HG02938 (cell line): Measurements from ENCODE around the gene GOSR2.

Experiments used
- ATAC-seq: cut with Tn5 transposase; IDR thresholded peaks from one replicate; pipeline ENCODE4 v1.9.1; 2021; ENCODE audit warnings: mild to moderate bottlenecking, moderate library complexity; ENCODE audit not compliant: unreplicated experiment

GOSR2 gene

DNA sequence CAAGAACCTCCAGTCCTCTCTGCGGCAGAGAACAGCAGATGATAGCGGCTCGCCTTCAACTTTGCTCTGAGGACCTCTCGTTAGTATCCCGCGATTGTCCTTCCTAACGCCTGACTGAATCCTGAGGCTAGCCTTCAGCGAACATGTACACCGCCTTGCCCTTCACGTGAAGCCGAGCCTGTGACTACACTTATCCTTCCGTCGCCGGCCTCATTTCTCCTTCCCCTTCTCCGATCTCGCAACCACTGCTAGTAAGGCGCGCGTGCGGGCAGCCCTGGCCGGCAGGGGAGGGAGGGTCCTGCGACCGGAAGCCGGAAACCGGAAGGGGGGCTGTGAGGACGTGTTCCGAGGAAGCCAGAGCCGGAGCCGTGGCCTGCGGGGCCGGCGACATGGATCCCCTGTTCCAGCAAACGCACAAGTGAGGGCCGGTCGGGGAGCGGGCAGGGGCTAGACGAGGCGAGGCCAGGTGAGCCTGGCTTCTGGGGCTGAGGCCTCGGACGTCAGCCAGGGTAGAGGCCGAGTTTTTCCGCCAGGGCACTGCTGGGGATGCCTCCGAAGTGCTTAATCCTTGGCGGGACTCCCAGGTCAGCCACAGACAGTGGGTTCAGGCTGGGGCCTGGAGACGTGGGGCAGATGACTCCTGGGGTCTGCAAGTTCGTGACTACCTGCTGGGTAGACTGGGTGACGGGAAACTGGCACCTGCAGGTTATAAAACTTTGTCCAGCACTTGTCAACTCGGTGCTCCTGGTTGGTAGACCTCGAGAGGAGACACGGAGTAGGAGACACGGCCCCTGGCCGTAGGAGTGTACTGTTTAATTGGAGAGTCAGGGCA is at the start of gene GOSR2:
Gene GOSR2 (plus strand): TSS at position 357 of the 832 bp plus-strand sequence. CDS start 33 bp downstream, at position 390.
- ATAC-seq = peak; percentile 80

DNA sequence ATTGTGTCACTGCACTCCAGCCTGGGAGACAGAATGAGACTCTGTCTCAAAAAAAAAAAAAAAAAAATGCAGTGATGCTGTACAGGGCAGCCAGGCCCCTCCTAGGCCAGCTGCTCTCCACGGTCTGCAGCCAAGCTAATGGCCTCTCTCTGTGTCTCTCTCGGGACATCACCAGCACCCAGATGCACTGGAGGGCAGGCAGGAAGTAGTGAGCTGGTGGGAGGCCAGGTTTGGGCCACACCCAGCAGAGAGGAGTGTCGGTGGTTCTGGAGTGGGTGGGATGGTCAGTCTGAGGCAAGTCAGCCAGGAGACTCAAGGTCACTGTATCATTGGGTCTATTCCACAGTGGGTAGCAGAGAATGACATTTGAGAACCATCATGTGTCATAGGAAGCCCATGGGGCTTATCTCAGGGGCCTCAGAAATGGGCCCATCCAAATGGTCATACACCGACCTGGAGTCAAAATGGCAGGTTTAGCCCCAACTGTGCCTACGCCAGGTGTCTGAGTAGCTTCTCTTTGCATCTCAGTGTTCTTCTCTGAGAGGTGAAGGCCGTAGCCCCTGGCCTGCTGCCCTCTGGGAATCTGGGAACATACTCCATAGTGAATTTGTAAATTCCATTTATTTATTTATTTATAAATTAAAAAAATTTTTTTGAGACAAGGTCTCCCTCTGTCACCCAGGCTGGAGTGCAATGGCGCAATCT is 48.9 kb upstream of the GOSR2 start:
- no peak for ATAC-seq

DNA sequence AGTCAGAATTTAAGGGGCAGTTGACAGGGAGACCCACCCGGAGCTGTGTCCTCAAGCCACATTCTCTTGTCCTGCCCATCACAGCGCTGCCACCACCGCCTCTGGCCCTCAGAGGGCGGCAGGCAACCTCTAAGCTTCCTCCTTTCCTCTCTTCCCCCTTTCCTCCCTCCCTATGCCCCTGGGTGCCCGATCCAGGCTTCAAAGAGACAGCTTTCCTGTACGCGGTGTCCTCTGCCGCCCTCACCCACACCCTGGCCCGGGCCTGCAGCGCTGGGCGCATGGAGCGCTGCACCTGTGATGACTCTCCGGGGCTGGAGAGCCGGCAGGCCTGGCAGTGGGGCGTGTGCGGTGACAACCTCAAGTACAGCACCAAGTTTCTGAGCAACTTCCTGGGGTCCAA is 48.1 kb upstream of the GOSR2 start:
- ATAC-seq = no peak

DNA sequence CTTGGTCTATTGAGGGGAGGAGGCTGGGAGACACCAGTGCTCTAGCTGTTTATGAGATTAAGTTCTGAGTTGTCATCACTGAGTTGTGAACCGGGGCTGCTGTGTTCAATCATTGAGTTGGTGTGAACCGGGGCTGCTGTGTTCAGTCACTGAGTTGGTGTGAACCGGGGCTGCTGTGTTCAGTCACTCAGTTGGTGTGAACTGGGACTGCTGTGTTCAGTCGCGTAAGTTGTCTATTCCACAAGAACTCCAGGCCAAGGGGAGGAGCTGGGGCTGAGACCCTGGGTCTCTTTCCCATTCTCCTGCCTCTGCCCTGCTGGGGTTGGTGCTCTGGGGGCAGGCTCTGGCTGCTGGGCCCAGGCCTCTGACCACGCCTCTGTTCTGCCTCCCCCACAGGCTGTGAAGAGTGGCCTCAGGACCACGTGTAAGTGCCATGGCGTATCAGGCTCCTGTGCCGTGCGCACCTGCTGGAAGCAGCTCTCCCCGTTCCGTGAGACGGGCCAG is 47.1 kb upstream of the GOSR2 start:
- ATAC-seq = no peak

DNA sequence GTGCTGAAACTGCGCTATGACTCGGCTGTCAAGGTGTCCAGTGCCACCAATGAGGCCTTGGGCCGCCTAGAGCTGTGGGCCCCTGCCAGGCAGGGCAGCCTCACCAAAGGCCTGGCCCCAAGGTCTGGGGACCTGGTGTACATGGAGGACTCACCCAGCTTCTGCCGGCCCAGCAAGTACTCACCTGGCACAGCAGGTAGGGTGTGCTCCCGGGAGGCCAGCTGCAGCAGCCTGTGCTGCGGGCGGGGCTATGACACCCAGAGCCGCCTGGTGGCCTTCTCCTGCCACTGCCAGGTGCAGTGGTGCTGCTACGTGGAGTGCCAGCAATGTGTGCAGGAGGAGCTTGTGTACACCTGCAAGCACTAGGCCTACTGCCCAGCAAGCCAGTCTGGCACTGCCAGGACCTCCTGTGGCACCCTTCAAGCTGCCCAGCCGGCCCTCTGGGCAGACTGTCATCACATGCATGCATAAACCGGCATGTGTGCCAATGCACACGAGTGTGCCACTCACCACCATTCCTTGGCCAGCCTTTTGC is 46.5 kb upstream of the GOSR2 start:
- no peak for ATAC-seq

DNA sequence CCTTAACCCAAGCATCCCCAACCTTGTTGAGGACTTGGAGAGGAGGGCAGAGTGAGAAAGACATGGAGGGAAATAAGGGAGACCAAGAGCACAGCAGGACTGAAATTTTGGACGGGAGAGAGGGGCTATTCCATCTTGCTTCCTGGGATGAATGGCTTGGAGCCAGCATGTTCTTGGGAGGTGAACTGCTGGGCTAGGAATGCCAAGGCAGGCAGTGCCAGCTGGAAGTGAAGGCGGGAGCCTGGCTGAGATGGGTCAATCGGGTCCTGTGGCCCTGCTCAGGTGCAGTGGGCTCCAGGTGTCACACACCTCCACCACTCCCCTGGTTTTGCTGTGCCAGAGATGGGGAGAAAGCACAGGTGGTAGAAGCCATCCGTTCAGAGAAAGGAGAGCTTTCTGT is 46.0 kb upstream of the GOSR2 start:
- no peak for ATAC-seq

DNA sequence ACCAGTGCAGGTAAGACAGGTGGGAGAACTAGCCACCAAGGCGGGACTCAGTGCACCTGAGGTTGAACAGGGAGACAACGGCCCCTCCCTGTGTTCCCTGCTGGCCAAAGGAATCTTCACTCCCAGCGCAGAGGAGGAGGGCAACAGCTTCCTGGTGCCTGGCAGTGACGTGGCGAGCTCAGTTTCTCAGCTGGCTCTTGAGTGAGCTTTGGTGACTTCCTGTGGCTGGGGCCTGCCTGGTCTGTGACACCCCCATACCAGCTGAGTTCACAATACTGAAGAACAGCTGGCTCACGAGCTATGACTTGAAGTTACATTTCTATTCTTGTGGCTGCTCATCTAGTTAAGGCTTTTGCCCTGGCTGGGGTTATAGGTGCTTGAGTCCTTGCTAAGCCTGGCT is 45.5 kb upstream of the GOSR2 start:
- ATAC-seq = no peak

DNA sequence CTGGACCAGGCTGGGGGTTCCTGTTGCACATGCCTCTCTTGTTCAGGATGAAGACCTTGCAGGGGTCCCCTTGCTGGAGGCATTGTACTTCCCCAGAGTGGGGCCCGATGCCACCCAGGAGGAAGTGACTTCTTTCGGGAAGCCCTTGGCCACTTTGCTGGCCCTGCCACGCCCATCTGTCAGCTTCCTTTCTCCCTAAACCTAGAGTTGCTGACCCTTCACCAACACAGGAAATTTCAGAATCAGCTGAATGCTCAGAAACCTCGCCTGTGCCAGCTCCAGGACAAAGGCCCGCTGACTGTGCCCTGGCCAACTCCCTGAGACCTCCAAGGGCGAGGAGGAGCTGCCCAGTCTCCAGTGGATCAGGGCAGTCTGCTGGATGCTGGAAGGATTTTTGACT is 44.9 kb upstream of the GOSR2 start:
- no peak for ATAC-seq

DNA sequence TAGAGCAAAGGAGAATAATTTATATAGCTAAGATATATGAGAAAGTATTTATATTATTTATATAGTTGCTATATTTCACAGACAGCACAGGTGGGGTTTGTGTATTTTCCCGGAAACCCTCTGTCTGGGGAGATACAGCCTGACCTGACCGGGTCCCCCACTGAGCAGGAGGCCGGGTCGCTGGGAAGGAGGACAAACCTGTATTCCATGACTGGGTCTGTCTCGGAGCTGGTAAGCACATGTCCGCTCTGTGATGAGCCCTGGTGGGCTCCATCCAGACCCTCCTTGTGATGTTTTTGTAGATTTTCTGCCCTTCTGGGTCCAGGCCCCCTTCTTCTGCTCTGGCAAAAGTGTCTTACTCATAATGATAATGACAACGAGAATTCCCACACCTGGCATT is 43.9 kb upstream of the GOSR2 start:
- no peak for ATAC-seq

DNA sequence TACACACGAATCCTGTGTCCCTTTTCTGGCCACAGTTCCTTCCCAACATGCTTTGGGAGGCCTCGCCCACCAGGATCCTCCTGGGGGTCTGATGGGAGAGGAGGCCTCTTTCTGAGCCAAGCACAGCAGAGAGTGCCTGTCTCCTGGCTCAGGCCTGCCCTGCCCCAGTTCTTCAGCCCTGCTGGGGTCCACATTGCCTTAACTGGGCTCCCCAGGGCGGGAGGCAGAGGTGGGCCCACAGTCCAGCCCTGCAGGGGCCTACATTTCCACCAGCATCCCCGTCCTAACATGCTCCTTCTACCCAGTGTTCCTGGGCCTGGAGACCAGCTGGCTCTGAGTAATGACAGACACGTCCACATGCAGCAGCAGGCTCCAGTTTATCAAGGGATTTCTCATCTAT is 41.9 kb upstream of the GOSR2 start:
- ATAC-seq = no peak

DNA sequence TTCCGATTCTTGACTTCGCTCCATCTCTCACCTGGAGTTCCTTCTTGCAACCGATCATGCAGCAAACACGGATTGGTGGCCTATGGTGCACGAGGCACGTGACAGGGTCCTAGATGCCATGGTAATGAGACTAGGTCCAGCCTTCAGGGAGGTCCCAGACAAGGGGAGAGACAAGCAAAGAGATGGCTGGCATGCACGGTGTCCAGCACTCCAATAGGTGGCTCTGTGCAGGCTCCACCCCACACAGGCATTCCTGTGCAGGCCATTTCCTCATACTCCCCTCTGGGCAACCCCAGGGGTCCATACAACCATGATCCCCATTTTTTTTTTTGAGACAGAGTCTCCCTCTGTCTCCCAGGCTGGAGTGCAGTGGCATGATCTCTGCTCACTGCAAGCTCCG is 40.3 kb upstream of the GOSR2 start:
- no peak for ATAC-seq

DNA sequence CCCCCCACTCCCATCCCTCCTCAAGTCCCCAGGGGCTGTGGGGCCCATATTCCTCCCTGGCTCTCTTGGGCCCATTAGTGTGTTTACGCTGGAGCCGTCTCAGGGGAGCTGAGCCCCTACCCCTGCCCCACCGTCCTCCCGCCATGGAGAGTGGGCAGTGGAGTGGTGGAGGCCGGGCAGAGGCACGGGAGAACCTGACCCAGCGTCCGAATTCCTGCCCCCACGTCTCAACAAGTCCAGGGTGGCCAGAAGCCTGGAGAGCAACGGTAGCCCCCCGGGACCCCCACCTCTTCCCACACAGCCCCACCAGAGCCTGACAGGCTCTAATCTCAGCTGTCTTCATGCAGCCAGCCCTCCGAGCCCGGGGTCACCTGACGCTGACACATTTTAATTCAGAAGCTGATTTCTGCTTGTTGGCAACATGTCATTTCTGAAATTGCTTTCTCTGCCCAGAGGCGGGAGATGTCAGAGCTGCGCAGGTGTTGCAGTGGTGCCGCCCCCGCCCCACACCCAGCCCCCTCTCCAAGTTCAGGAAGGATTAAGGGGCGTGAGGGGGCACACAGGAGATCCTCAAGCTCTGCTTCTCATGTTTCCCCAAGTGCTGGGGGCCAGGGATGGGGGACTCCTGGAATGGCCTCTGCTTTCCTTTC is 39.0 kb upstream of the GOSR2 start:
- ATAC-seq = no peak

DNA sequence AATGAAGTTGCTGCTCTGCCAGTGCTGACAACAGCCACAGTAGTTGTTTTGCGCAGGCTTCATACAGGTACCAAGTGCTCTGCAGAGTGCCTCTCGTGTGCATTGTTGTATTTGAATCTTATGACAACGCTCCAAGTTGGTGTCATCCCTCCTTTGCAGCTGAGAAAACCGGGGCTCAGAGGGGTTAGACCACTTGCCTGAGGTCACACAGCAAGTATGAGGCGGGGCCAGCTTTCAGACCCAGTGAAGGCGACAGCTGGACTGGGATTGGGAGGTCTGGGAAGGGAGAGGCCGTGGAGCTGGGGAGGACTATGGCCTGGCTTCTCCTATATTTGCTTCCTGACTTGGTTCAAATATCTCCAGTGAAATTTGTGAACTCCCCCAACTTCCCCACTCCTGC is 38.4 kb upstream of the GOSR2 start:
- ATAC-seq = no peak

DNA sequence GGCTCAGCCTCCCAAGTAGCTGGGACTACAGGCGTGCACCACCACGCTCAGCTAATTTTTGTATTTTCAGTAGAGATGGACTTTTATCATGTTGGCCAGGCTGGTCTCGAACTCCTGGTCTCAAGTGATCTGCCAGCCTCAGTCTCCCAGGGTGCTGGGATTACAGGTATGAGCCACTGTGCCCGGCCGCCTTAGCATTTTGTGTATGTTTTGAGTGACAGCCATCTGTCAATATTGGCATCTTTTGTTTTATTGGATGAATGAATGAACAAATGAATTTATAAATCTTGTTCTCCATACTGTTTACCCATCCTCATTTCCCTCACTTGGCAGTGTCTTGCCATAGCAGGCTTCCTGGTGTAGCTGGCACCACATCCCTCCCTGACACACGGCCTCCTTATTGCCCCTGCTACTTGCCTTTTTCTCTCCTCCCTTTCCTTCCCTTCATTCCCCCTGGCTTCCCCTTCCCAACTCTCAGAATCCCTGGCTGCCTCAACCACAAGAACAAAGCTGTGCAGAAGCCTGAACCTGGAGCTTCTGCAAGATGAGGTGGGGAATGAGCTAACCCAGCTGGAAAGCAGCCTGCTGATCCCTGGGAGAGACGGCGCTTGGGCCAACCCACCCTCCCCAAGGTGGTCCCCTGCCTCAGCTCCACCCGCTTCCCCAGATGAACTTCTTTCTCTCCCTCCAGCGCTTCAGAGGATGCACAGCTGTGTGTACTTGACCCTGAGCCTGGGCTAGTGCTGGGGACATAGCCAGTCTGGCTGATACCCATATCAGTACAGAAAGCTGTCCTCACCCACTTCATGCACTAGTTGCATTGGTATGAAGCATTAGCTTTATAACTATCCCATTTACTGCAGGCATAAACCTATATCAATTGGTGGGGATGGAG is 37.3 kb upstream of the GOSR2 start:
- no peak for ATAC-seq

DNA sequence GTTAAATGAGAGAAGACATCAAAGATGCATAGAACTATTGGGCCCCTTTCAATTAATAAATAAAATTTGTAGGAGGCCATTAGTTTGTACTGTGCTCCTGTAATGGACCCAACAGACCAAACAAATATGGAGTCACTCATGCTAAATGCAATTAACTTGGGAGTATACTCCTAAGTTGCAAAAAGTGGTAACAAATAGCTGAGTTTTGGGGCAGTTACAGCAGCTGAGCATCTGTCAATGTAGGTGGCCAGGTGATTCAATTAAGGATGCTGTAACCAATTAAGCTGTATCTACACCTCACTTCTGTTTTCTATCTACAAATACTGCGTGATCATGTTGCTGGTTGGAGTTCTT is 36.7 kb upstream of the GOSR2 start:
- no peak for ATAC-seq

DNA sequence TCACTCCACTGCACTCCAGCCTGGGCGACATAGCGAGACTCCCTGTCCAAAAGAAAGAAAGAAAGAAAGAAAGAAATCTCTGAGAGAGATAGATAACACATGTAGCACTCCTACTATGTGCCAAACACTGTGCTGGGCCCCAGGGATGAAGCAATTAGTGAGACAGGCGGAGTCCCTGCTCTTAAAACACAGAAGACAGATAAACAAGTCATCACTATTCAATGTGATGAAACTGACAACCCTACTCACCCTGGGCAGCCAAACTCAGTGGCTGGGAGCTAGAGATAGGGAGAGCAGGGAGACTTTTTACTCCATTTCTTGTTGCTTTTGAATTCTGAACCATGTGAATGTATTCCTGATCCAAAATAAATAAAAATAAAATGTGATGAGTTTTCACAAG is 35.2 kb upstream of the GOSR2 start:
- ATAC-seq = no peak

DNA sequence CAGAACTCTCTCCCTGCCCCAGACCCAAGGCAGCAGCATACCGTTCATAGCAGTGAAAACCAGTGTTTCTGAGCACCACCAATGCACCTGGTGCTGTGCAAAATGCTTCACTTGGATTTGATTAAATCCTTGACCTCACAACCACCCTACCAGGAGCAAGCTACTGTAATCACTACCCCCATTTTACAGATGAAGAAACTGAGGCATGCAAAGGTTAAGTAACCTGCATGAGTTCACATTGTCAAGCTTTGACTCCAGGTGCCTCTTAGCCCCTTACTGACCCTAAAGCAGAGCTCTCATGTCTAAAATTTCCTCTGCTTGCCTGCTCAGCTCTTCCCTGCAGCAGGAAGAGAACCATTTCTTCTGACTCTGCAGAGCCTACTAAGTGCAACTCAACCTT is 34.2 kb upstream of the GOSR2 start:
- ATAC-seq = no peak

DNA sequence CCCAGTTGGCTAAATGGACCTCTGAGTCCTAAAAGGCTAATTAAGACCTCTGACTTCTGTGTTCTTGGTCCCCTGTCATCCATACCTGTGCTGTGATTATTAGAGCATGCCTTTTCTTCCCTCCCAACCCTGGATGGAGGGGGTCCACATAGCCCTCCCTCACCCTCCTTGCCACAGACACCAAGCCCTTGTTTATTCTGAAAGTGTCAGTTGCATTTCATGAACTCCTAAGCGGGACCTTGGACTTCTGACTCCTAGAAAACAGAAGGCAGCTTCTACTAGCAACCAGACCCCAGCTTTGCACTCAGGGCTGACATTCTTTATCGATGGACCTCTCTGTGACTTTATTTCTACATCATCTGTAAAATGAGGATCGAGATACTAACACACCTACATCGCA is 33.4 kb upstream of the GOSR2 start:
- ATAC-seq = no peak

DNA sequence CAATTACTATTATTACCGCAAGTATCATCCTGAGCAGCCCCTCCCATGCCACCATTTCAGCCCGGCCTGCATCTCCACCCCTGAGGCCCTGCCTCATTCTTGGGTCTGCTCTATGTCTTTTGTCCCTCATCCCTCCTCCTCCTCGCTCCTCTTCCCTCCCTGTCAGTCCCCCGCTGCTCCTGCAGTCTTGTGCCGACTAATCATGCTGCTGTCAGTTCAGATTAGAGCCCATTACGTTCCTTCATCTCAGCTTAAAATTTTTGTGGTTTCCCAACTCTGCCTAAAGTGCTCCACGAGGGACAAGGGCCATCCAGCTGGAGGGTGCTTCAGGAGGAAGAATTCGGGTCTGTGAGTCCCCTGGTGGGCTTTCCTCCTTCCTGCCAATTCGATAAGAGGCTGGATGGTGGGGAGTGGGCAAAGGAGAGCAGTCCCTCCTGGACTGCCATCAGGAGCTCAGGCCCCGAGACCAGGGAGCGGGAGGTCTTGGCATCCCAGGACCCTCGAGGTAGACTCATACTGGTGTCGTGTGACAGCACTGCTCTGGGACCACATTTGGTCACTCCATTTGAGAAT is 32.9 kb upstream of the GOSR2 start:
- ATAC-seq = no peak

DNA sequence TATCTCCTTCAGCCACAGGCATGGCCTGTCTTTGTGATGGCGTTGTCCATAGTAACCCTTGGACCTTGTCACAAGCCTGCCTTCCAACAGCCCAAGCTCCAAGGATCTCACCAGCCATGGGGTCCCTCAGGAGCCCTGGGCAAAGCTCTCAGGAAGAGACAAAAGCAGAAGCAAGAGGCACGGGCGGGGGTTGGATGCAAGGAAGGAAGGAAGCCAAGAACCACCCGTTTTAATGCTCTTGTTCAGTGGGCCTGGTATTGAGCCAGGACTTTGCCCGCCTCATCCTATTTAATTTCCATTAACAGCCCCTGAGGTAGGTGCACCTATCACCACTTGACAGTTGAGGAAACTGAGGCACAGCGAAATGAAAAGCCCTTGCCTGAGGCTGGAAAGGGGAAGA is 32.3 kb upstream of the GOSR2 start:
- ATAC-seq = no peak
